ENCODE measurements around the gene UCKL1.

GRCh38 chr20:63958964-63959698, 2.9 kb upstream of the UCKL1 start:
- TF ChIP-seq CTCF (IDR thresholded peaks at IDR 0.05) (no peak), REST (IDR thresholded peaks at IDR 0.05; ENCODE audit: insufficient read depth in 1 of 2, low read depth in 2 of 2, low read length in 1 of 2) (no peak)
